ENCODE data around the gene CRYBA2.
A peak's percentile ranks its signal among the peaks of the same experiment; 100 is the strongest.

Gene CRYBA2

DNA sequence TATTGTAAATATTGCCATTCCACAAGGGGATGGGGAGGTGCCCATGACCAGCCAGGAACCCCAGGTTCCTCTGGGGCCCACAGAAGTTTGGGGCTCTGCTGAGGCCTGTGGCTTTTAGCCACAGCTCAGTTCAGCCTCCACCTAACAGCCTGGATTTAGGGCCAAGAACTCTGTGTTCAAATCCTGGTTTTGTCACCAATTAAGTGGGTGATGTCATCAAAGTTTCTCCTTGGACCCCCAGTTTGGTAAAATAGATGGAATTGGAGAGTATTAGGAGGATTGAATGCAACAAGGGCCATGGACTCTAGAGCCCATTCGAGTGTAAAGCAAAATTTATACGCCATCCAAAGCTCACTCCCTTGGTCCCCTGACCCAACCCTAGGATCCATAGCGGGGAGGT, 5.1 kb downstream of the CRYBA2 start:
- CTCF ChIA-PET, result interaction anchor here (1.0 to 3.4 kb wide), 4 partner anchors 8 to 143 kb away, joined by 3 to 17 read pairs (median 9); no protein-coding TSS in a partner anchor
- WGBS (ENCODE audit: insufficient coverage), result 92% methylated on average over 2 of the region's 3 CpGs
- Histone ChIP-seq H3K36me3 (ENCODE audit: control insufficient read depth in 4 of 4, insufficient read depth in 4 of 4, low read length in 3 of 4) (no peaks in the 10 kb centered on the region), H3K27ac (ENCODE audit: insufficient read depth in 1 of 2, low read depth in 1 of 2, low read length in 2 of 2, poor library complexity in 1 of 2, severe bottlenecking in 2 of 2) (no peak overlapping the region), H3K4me3 (ENCODE audit: control insufficient read depth in 1 of 7, extremely low read depth in 1 of 7, insufficient read depth in 4 of 7, low read depth in 2 of 7, low read length in 6 of 7) (no peak overlapping the region), H3K27me3 (replicated peaks in 2 of 5; ENCODE audit: control insufficient read depth in 4 of 5, insufficient read depth in 5 of 5, low read length in 4 of 5) (peaks cover 0 to 100% (median 63%) of the 10 kb centered on the region in 5 experiments), H3K4me1 (ENCODE audit: control extremely low read depth in 1 of 4, control insufficient read depth in 4 of 4, insufficient read depth in 4 of 4, low read length in 3 of 4) (peaks cover 0 to 28% (median 14%) of the 10 kb centered on the region in 4 experiments), H3K9me3 (ENCODE audit: control extremely low read depth in 1 of 5, control insufficient read depth in 4 of 5, insufficient read depth in 2 of 5, low read depth in 1 of 5, low read length in 4 of 5) (no peaks in the 10 kb centered on the region)
- DNase-seq, result no peak
- POLR2A ChIA-PET, result no interaction called here

GRCh38 chr2:218986148-218986761, 7.0 kb downstream of the CRYBA2 start:
- Histone ChIP-seq H3K36me3 (ENCODE audit: control insufficient read depth in 4 of 4, insufficient read depth in 4 of 4, low read length in 3 of 4) (no peaks in the 10 kb centered on the region), H3K27ac (ENCODE audit: insufficient read depth in 1 of 2, low read depth in 1 of 2, low read length in 2 of 2, poor library complexity in 1 of 2, severe bottlenecking in 2 of 2) (no peak overlapping the region), H3K27me3 (replicated peaks in 2 of 5; ENCODE audit: control insufficient read depth in 4 of 5, insufficient read depth in 5 of 5, low read length in 4 of 5) (peaks cover 0 to 100% (median 59%) of the 10 kb centered on the region in 5 experiments), H3K4me3 (ENCODE audit: control insufficient read depth in 1 of 7, extremely low read depth in 1 of 7, insufficient read depth in 4 of 7, low read depth in 2 of 7, low read length in 6 of 7) (no peak overlapping the region), H3K4me1 (ENCODE audit: control extremely low read depth in 1 of 4, control insufficient read depth in 4 of 4, insufficient read depth in 4 of 4, low read length in 3 of 4) (peaks cover 0 to 38% (median 20%) of the 10 kb centered on the region in 4 experiments), H3K9me3 (ENCODE audit: control extremely low read depth in 1 of 5, control insufficient read depth in 4 of 5, insufficient read depth in 2 of 5, low read depth in 1 of 5, low read length in 4 of 5) (no peaks in the 10 kb centered on the region)
- DNase-seq, result no peak
- ChIA-PET POLR2A (no interaction called here), CTCF (no interaction called here)
- 88% methylated on average over 2 of the region's 4 CpGs for WGBS (ENCODE audit: insufficient coverage)

DNA sequence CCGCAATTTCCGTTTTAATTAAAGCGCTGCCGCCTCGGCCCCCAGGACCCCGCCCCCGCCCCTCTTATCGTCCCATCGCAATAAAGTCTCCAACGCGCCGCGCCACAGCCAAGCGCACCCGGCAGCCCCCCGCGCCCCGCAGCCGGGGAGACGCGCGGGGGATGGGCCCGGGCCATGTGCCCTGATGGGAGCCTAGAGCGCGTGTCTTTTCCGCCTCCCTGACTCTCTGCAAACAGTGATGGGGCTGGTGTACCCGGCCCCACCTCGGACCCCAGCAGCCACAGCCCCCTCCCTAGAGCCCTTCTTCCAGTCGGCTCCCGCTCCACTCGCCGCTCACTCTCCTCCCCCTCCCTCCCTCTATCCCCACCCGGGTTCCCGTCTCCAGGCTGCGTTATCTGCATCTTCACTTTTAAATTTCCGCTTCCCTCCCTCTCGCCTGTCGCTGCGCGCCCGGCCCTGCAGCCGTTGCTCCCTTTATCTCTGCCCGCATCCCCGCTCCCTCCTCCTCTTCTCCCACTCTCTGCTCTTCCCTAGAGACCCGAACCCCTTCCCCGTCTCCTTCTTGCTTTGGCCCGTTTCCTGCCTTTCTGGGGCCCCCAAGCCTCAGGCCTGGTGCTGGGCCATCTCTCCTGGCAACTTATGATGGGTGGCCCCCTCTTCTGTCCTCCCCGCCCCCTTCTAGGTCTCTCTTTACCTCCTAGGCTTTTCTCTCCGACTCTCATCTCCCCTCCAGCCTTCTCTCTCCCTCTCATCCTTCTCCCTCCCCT, 7.7 kb downstream of the CRYBA2 start:
- CTCF ChIA-PET, result interaction anchor here (1.3 to 5.6 kb wide), 2 partner anchors 10 to 109 kb away, joined by 7 to 27 read pairs; no protein-coding TSS in a partner anchor
- WGBS (ENCODE audit: insufficient coverage), result 2% methylated on average over 38 of the region's 49 CpGs

GRCh38 chr2:218985021-218985324, 8.2 kb downstream of the CRYBA2 start, which contains the start of gene FEV:
FEV (minus strand) TSS chr2:218985184; CDS start chr2:218985075, 109 bp downstream.
- H3K36me3 ChIP-seq (ENCODE audit: control insufficient read depth in 4 of 4, insufficient read depth in 4 of 4, low read length in 3 of 4), result no peaks in the 10 kb centered on the region
- H3K4me1 ChIP-seq (ENCODE audit: control extremely low read depth in 1 of 4, control insufficient read depth in 4 of 4, insufficient read depth in 4 of 4, low read length in 3 of 4), result peaks cover 0 to 46% (median 25%) of the 10 kb centered on the region in 4 experiments
- H3K27ac ChIP-seq (ENCODE audit: insufficient read depth in 1 of 2, low read depth in 1 of 2, low read length in 2 of 2, poor library complexity in 1 of 2, severe bottlenecking in 2 of 2), result no peak within 1 kb of the TSS
- H3K9me3 ChIP-seq (ENCODE audit: control extremely low read depth in 1 of 5, control insufficient read depth in 4 of 5, insufficient read depth in 2 of 5, low read depth in 1 of 5, low read length in 4 of 5), result no peaks in the 10 kb centered on the region
- WGBS (ENCODE audit: insufficient coverage), result 1% methylated on average over 20 of the region's 32 CpGs
- ChIA-PET POLR2A (interaction anchor here (1.2 kb wide), 1 partner anchor 9 kb away, joined by 3 read pairs; no protein-coding TSS in a partner anchor), CTCF (interaction anchor here (1.3 to 5.6 kb wide), 2 partner anchors 10 to 109 kb away, joined by 7 to 27 read pairs; no protein-coding TSS in a partner anchor)
- H3K27me3 ChIP-seq (replicated peaks in 2 of 5; ENCODE audit: control insufficient read depth in 4 of 5, insufficient read depth in 5 of 5, low read length in 4 of 5), result peaks cover 0 to 98% (median 54%) of the 10 kb centered on the region in 5 experiments
- peak within 1 kb of the TSS in 4 of 7 experiments; percentile 26 to 52 (median 39) for H3K4me3 ChIP-seq (ENCODE audit: control insufficient read depth in 1 of 7, extremely low read depth in 1 of 7, insufficient read depth in 4 of 7, low read depth in 2 of 7, low read length in 6 of 7)
- no peak for DNase-seq

More for the DNA sequence above, 7.7 kb downstream of the CRYBA2 start:
- Histone ChIP-seq H3K4me3 (ENCODE audit: control insufficient read depth in 1 of 7, extremely low read depth in 1 of 7, insufficient read depth in 4 of 7, low read depth in 2 of 7, low read length in 6 of 7) (peak overlapping the region in 3 of 7 experiments; percentile 2 to 26 (median 26)), H3K36me3 (ENCODE audit: control insufficient read depth in 4 of 4, insufficient read depth in 4 of 4, low read length in 3 of 4) (no peaks in the 10 kb centered on the region), H3K9me3 (ENCODE audit: control extremely low read depth in 1 of 5, control insufficient read depth in 4 of 5, insufficient read depth in 2 of 5, low read depth in 1 of 5, low read length in 4 of 5) (no peaks in the 10 kb centered on the region), H3K4me1 (ENCODE audit: control extremely low read depth in 1 of 4, control insufficient read depth in 4 of 4, insufficient read depth in 4 of 4, low read length in 3 of 4) (peaks cover 0 to 44% (median 25%) of the 10 kb centered on the region in 4 experiments), H3K27me3 (replicated peaks in 2 of 5; ENCODE audit: control insufficient read depth in 4 of 5, insufficient read depth in 5 of 5, low read length in 4 of 5) (peaks cover 0 to 99% (median 57%) of the 10 kb centered on the region in 5 experiments), H3K27ac (ENCODE audit: insufficient read depth in 1 of 2, low read depth in 1 of 2, low read length in 2 of 2, poor library complexity in 1 of 2, severe bottlenecking in 2 of 2) (no peak overlapping the region)
- POLR2A ChIA-PET, result interaction anchor here (1.2 kb wide), 1 partner anchor 10 kb away, joined by 3 read pairs; no protein-coding TSS in a partner anchor
- no peak for DNase-seq

DNA sequence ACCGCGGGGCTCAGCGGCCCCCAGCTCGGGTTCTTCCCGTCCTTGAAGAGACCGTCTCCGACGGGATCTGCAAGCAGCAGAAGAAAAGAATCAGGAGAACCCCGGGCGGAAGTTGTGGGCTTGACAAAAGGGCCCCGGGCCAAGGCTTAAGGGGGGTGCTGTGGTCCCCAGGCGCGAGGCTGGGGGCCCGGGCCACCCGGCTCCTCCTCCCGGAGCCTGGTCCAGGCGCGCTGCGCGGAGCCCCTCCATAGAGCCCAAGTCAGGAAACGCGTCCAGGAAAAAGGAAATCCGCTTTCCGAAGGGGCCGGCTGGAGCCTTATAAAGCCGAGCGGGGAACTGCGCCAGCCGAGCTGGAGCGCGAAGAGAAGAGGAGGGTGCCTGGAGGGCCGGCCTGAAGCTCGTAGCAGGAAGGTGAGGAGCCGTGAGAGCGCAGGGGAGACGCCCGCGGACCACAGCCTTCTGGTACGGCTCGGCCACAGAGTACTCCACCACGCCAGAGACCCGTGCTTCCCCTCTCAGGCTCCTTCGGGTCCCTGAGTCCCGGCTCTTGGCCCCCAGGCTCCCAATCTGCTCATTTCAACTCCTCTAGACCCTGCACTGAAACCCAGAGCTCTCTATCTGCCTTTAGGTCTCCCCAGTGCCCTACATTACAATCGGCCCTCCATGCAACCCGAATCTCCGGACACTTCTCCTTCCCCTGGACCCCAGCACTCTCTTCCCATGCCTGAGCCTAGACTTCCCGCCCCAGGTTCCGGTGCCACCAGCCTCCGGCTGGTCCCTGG, 8.8 kb downstream of the CRYBA2 start:
- peaks cover 0 to 96% (median 51%) of the 10 kb centered on the region in 5 experiments for H3K27me3 ChIP-seq (replicated peaks in 2 of 5; ENCODE audit: control insufficient read depth in 4 of 5, insufficient read depth in 5 of 5, low read length in 4 of 5)
- WGBS (ENCODE audit: insufficient coverage), result under 1% methylated on average over 46 of the region's 50 CpGs
- no peaks in the 10 kb centered on the region for H3K36me3 ChIP-seq (ENCODE audit: control insufficient read depth in 4 of 4, insufficient read depth in 4 of 4, low read length in 3 of 4)
- H3K27ac ChIP-seq (ENCODE audit: insufficient read depth in 1 of 2, low read depth in 1 of 2, low read length in 2 of 2, poor library complexity in 1 of 2, severe bottlenecking in 2 of 2), result no peak overlapping the region
- no peaks in the 10 kb centered on the region for H3K9me3 ChIP-seq (ENCODE audit: control extremely low read depth in 1 of 5, control insufficient read depth in 4 of 5, insufficient read depth in 2 of 5, low read depth in 1 of 5, low read length in 4 of 5)
- POLR2A ChIA-PET, result interaction anchor here (1.2 kb wide), 1 partner anchor 9 kb away, joined by 3 read pairs; no protein-coding TSS in a partner anchor
- H3K4me1 ChIP-seq (ENCODE audit: control extremely low read depth in 1 of 4, control insufficient read depth in 4 of 4, insufficient read depth in 4 of 4, low read length in 3 of 4), result peaks cover 0 to 50% (median 27%) of the 10 kb centered on the region in 4 experiments
- peak overlapping the region in 4 of 7 experiments; percentile 11 to 52 (median 39) for H3K4me3 ChIP-seq (ENCODE audit: control insufficient read depth in 1 of 7, extremely low read depth in 1 of 7, insufficient read depth in 4 of 7, low read depth in 2 of 7, low read length in 6 of 7)
- DNase-seq, result peak; percentile 28 to 55 (median 51)
- CTCF ChIA-PET, result interaction anchor here (1.3 to 5.6 kb wide), 2 partner anchors 11 to 108 kb away, joined by 7 to 27 read pairs; no protein-coding TSS in a partner anchor

- WGBS (ENCODE audit: insufficient coverage), result 10% methylated on average over 7 of the region's 10 CpGs
- no peaks in the 10 kb centered on the region for H3K36me3 ChIP-seq (ENCODE audit: control insufficient read depth in 4 of 4, insufficient read depth in 4 of 4, low read length in 3 of 4)
- H3K9me3 ChIP-seq (ENCODE audit: control extremely low read depth in 1 of 5, control insufficient read depth in 4 of 5, insufficient read depth in 2 of 5, low read depth in 1 of 5, low read length in 4 of 5), result no peaks in the 10 kb centered on the region
- H3K4me3 ChIP-seq (ENCODE audit: control insufficient read depth in 1 of 7, extremely low read depth in 1 of 7, insufficient read depth in 4 of 7, low read depth in 2 of 7, low read length in 6 of 7), result peak overlapping the region in 3 of 7 experiments; percentile 36 to 52 (median 42)
- no peak for DNase-seq
- no peak overlapping the region for H3K27ac ChIP-seq (ENCODE audit: insufficient read depth in 1 of 2, low read depth in 1 of 2, low read length in 2 of 2, poor library complexity in 1 of 2, severe bottlenecking in 2 of 2)
- ChIA-PET CTCF (interaction anchor here (1.3 to 5.6 kb wide), 4 partner anchors 11 to 108 kb away, joined by 7 to 48 read pairs (median 22); partner anchors contain the start of gene CRYBA2), POLR2A (interaction anchor here (1.2 kb wide), 1 partner anchor 8 kb away, joined by 3 read pairs; no protein-coding TSS in a partner anchor)
- H3K4me1 ChIP-seq (ENCODE audit: control extremely low read depth in 1 of 4, control insufficient read depth in 4 of 4, insufficient read depth in 4 of 4, low read length in 3 of 4), result peaks cover 0 to 50% (median 27%) of the 10 kb centered on the region in 4 experiments
- peaks cover 0 to 93% (median 47%) of the 10 kb centered on the region in 5 experiments for H3K27me3 ChIP-seq (replicated peaks in 2 of 5; ENCODE audit: control insufficient read depth in 4 of 5, insufficient read depth in 5 of 5, low read length in 4 of 5)
Observed at GRCh38 chr2:218983934-218984238, 9.3 kb downstream of the CRYBA2 start.
